Measurements from ENCODE around the gene SPG21.

SPG21 gene

DNA sequence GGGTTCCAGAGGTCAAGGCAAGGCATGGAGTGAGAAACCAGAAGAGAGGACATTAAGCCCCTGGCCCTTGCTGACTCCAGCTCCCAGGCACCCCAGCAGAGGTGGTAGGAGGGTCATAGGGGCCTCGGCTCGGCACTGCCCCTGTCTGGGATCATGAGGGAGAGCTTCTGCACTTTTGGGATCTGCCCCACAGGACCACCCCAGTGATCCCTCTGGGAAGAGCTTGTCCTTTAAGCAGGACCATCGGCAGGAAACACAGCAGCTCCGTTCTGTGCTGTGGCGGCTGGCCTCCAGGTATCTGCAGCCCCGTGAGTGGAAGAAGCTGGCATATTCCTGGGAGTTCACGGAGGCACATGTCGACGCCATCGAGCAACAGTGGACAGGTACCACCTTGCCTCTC is 42.5 kb downstream of the SPG21 start:
- TF ChIP-seq SIN3A (IDR thresholded peaks at IDR 0.05; ENCODE audit: borderline replicate concordance, insufficient read depth, low read length) (no peak), FOXP2 (optimal IDR thresholded peaks at IDR 0.05; ENCODE audit: borderline replicate concordance, extremely low read depth, extremely low read length, insufficient read depth) (no peak), TAF1 (IDR thresholded peaks at IDR 0.05; ENCODE audit: borderline replicate concordance, insufficient read depth, low read length) (no peak), POLR2AphosphoS5 (IDR thresholded peaks at IDR 0.05; ENCODE audit: low read depth, low read length) (no peak)
- TF ChIP-seq, protein P1, sequence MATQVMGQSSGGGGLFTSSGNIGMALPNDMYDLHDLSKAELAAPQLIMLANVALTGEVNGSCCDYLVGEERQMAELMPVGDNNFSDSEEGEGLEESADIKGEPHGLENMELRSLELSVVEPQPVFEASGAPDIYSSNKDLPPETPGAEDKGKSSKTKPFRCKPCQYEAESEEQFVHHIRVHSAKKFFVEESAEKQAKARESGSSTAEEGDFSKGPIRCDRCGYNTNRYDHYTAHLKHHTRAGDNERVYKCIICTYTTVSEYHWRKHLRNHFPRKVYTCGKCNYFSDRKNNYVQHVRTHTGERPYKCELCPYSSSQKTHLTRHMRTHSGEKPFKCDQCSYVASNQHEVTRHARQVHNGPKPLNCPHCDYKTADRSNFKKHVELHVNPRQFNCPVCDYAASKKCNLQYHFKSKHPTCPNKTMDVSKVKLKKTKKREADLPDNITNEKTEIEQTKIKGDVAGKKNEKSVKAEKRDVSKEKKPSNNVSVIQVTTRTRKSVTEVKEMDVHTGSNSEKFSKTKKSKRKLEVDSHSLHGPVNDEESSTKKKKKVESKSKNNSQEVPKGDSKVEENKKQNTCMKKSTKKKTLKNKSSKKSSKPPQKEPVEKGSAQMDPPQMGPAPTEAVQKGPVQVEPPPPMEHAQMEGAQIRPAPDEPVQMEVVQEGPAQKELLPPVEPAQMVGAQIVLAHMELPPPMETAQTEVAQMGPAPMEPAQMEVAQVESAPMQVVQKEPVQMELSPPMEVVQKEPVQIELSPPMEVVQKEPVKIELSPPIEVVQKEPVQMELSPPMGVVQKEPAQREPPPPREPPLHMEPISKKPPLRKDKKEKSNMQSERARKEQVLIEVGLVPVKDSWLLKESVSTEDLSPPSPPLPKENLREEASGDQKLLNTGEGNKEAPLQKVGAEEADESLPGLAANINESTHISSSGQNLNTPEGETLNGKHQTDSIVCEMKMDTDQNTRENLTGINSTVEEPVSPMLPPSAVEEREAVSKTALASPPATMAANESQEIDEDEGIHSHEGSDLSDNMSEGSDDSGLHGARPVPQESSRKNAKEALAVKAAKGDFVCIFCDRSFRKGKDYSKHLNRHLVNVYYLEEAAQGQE (IDR thresholded peaks at IDR 0.05; ENCODE audit: insufficient read depth in 1 of 2, low read depth in 2 of 2, low read length in 2 of 2), result no peak

GRCh38 chr15:64944961-64945360 is 44.8 kb downstream of the SPG21 start:
- TF ChIP-seq TAF1 (IDR thresholded peaks at IDR 0.05; ENCODE audit: borderline replicate concordance, insufficient read depth, low read length), result no peak
- TF ChIP-seq SIN3A (IDR thresholded peaks at IDR 0.05; ENCODE audit: borderline replicate concordance, insufficient read depth, low read length), result no peak
- no peak for TF ChIP-seq POLR2AphosphoS5 (IDR thresholded peaks at IDR 0.05; ENCODE audit: low read depth, low read length)

DNA sequence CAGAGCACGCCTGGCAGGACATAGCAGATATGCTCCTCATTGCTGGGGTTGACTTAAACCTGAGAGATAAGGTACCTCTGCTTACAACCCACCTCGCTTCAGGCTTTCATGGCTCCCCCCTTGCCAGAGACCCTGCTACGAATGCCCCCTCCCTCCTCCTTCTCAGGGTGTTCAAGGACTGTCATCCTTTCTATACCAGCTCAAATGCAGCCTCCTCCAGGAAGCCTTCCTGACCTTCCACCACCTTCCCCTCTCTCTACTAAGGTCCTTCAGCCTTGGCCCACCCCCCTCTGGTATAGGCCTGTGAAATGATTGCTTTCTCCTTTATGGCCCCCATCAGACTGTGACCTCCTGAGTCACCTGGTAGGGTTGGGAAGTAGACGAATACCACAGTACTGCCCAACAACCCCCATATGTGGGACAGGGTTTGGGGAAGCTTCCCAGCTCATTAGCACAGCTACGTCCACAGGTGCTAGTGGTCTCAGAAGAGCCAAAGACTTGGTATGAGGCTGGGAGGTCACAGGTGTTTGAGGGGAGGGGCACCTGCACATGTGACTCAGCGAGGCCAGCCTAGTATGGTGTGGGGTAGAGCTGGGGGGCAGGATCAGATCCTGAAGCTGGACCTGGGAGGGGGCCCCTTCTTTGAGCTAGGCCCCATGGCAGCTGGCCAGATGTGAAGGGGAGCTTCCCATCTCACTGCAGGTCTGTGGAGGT is 46.0 kb downstream of the SPG21 start:
- TF ChIP-seq TAF1 (IDR thresholded peaks at IDR 0.05; ENCODE audit: borderline replicate concordance, insufficient read depth, low read length) (no peak), SIN3A (IDR thresholded peaks at IDR 0.05; ENCODE audit: borderline replicate concordance, insufficient read depth, low read length) (no peak), POLR2AphosphoS5 (IDR thresholded peaks at IDR 0.05; ENCODE audit: low read depth, low read length) (no peak)

DNA sequence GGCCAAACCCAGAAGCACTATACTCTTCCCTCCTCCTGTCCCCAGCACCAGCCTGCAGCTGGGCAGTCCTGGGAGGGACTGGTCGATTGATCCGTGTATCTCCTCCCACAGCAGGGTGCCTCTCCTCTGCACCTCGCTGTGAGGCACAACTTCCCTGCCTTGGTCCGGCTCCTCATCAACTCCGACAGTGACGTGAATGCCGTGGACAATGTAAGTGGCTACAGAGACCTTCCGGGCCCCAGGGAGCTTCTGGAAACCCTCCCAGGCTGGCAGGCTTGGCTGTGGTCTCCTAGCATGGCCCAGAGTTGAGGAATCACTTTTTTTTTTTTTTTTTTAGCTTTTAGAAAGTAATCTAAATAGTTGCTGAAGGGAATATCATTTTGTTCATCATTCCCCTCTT is 47.4 kb downstream of the SPG21 start:
- no peak for TF ChIP-seq POLR2AphosphoS5 (IDR thresholded peaks at IDR 0.05; ENCODE audit: low read depth, low read length)
- no peak for TF ChIP-seq FOXP2 (optimal IDR thresholded peaks at IDR 0.05; ENCODE audit: borderline replicate concordance, extremely low read depth, extremely low read length, insufficient read depth)
- TF ChIP-seq SIN3A (IDR thresholded peaks at IDR 0.05; ENCODE audit: borderline replicate concordance, insufficient read depth, low read length), result no peak
- no peak for TF ChIP-seq TAF1 (IDR thresholded peaks at IDR 0.05; ENCODE audit: borderline replicate concordance, insufficient read depth, low read length)
- TF ChIP-seq, protein P1 (IDR thresholded peaks at IDR 0.05; ENCODE audit: insufficient read depth in 1 of 2, low read depth in 2 of 2, low read length in 2 of 2), result no peak

DNA sequence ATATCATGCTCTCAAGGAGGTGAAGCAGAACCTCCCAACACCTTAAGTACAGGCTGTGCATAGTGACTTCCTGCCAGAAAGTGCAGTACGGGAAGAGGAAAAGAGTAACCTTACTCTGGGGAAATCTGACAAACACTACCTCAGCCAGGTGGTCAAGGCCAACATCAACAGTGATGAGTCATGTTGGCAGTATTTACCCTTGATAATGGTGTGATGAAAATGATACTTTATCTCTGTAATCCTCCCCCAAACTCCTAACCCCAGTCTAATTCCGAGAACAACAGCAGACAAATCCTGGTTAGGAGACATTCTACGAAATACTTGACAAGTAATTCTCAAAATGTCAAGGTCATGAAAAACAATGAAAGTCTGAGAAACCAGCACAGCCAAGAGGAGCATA is 51.5 kb downstream of the SPG21 start:
- TF ChIP-seq, protein P1 (IDR thresholded peaks at IDR 0.05; ENCODE audit: insufficient read depth in 1 of 2, low read depth in 2 of 2, low read length in 2 of 2), result no peak
- TF ChIP-seq POLR2AphosphoS5 (IDR thresholded peaks at IDR 0.05; ENCODE audit: low read depth, low read length), result no peak
- TF ChIP-seq SIN3A (IDR thresholded peaks at IDR 0.05; ENCODE audit: borderline replicate concordance, insufficient read depth, low read length), result no peak
- TF ChIP-seq FOXP2 (optimal IDR thresholded peaks at IDR 0.05; ENCODE audit: borderline replicate concordance, extremely low read depth, extremely low read length, insufficient read depth), result no peak
- no peak for TF ChIP-seq TAF1 (IDR thresholded peaks at IDR 0.05; ENCODE audit: borderline replicate concordance, insufficient read depth, low read length)

GRCh38 chr15:64934023-64934422 is 55.7 kb downstream of the SPG21 start:
- TF ChIP-seq SIN3A (IDR thresholded peaks at IDR 0.05; ENCODE audit: borderline replicate concordance, insufficient read depth, low read length), result no peak
- TF ChIP-seq POLR2AphosphoS5 (IDR thresholded peaks at IDR 0.05; ENCODE audit: low read depth, low read length), result no peak
- TF ChIP-seq, protein P1 (IDR thresholded peaks at IDR 0.05; ENCODE audit: insufficient read depth in 1 of 2, low read depth in 2 of 2, low read length in 2 of 2), result no peak
- TF ChIP-seq FOXP2 (optimal IDR thresholded peaks at IDR 0.05; ENCODE audit: borderline replicate concordance, extremely low read depth, extremely low read length, insufficient read depth), result no peak
- no peak for TF ChIP-seq TAF1 (IDR thresholded peaks at IDR 0.05; ENCODE audit: borderline replicate concordance, insufficient read depth, low read length)

Measured in PFSK-1 (cell line).